ENCODE measurements around the gene ZNF32. TPM values are rescaled to one million over a fixed set of nuclear protein-coding genes. Genes with fewer than 3 reads are reported as not detected.

Gene ZNF32
- total and polyA plus RNA-seq, 10 donors = 26.3 to 68.8 (median 31.9) TPM

DNA sequence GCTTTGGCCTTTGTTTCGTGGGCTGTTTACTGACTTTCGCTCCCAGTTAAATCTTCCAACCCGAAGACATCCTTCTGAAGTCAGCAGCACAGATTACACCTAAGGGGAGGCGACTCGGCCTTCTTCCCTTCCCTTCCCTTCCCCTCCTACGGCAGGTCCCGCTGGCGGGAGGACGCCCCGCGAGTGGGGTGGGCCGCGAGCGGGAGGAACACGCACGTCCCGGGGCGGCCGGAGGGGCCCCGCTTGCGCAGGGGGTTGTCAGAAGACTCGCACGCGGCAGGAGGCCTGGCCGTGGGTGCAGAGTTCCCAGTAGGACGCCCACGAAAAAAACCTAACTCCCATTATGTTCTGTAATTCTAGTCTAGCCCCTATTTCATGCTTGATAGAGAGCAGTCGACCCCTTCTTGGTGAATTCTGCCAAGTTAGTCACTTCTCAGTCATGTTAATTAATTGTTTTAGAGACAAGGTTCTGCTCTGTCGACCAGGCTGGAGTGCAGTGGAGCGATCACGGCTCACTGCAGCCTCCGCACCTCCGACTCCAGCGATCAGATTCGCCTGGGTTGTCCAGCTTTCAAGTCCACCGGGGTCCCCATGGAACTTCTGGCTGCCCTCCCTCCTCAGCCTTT, 19.2 kb upstream of the ZNF32 start:
- no peaks in the 10 kb centered on the region for H3K36me3 ChIP-seq
- 84 to 90% (median 85%) methylated on average over 35 to 36 of the region's 36 CpGs for WGBS, 5 donors
- intact Hi-C loops (cut with DNase I; ENCODE audit: low total_unique reads) = no loop called here
- TF ChIP-seq POLR2AphosphoS5 (IDR thresholded peaks at IDR 0.05) (no peak), POLR2A (IDR thresholded peaks at IDR 0.05) (no peak)
- TF ChIP-seq, protein P1, sequence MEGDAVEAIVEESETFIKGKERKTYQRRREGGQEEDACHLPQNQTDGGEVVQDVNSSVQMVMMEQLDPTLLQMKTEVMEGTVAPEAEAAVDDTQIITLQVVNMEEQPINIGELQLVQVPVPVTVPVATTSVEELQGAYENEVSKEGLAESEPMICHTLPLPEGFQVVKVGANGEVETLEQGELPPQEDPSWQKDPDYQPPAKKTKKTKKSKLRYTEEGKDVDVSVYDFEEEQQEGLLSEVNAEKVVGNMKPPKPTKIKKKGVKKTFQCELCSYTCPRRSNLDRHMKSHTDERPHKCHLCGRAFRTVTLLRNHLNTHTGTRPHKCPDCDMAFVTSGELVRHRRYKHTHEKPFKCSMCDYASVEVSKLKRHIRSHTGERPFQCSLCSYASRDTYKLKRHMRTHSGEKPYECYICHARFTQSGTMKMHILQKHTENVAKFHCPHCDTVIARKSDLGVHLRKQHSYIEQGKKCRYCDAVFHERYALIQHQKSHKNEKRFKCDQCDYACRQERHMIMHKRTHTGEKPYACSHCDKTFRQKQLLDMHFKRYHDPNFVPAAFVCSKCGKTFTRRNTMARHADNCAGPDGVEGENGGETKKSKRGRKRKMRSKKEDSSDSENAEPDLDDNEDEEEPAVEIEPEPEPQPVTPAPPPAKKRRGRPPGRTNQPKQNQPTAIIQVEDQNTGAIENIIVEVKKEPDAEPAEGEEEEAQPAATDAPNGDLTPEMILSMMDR (IDR thresholded peaks at IDR 0.05 in 8 of 11, conservative IDR thresholded peaks at IDR 0.05 in 3 of 11) = no peak
- peaks cover 0 to 9% (median 2%) of the 10 kb centered on the region in 8 donors for H3K9me3 ChIP-seq
- no peak for DNase-seq
- H3K4me3 ChIP-seq = peak overlapping the region in 1 of 8 donors; percentile 46
- H3K27ac ChIP-seq = no peak overlapping the region
- H3K27me3 ChIP-seq (replicated peaks in 1 of 7) = peaks cover 0 to 55% (median 16%) of the 10 kb centered on the region in 7 donors
- H3K4me1 ChIP-seq = peaks cover 0 to 18% (median 10%) of the 10 kb centered on the region in 6 donors

DNA sequence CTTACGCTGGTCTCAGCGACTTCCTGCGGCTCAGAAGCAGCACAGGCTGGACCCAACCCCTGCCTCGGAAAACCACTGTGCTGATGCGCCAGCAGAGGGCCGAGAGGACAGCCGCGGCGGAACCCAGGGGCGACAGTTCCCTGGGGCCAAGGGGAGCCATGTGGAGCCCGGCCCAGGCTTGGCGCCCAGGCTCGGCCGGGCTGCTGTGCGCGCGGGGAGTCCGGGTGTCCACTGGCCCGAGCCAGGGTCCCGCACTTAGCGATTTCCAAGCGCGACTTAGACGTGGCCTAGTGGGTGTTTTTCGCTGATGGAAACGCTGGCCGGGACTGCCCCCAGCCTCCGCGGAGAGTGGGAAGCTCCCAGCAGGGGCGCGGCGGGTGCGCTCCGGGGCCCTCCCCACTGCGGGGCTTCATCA, 18.6 kb upstream of the ZNF32 start:
- 2 to 13% (median 10%) methylated on average over 16 to 35 of the region's 35 CpGs for WGBS, 5 donors
- Histone ChIP-seq H3K9me3 (peaks cover 0 to 13% (median 2%) of the 10 kb centered on the region in 8 donors), H3K36me3 (no peaks in the 10 kb centered on the region), H3K27ac (no peak overlapping the region), H3K4me3 (peak overlapping the region in 2 of 8 donors; percentile 28 to 46), H3K4me1 (peaks cover 0 to 18% (median 10%) of the 10 kb centered on the region in 6 donors), H3K27me3 (replicated peaks in 1 of 7) (peaks cover 0 to 55% (median 16%) of the 10 kb centered on the region in 7 donors)
- intact Hi-C loops (cut with DNase I; ENCODE audit: low total_unique reads) = no loop called here
- TF ChIP-seq, protein P1 (IDR thresholded peaks at IDR 0.05 in 8 of 11, conservative IDR thresholded peaks at IDR 0.05 in 3 of 11) = peak in 7 of 11 experiments; percentile 22 to 42 (median 34)
- TF ChIP-seq POLR2AphosphoS5 (IDR thresholded peaks at IDR 0.05) (no peak), POLR2A (IDR thresholded peaks at IDR 0.05) (no peak)
- no peak for DNase-seq

DNA sequence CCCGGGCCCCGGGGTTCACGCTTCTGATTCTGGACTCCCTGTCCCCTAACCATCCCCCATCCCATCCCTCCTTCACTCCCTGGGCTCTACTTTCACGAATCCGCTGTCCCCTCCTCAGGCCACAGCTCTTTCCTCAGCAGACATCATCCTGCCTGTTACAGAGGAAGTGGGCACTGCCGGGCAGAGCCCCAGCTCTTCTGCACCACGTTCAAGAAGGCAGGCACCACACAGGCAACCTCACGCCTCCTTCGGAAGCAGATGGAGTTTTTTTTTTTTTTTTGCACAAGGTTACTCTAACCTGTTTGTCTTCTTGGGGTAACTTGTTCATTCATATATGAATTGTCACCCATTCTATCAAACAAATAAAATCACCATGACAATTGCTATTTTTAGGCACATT, 17.9 kb upstream of the ZNF32 start:
- no peak for TF ChIP-seq POLR2A (IDR thresholded peaks at IDR 0.05)
- peaks cover 0 to 13% (median 2%) of the 10 kb centered on the region in 8 donors for H3K9me3 ChIP-seq
- no peak overlapping the region for H3K27ac ChIP-seq
- peaks cover 0 to 12% (median 10%) of the 10 kb centered on the region in 6 donors for H3K4me1 ChIP-seq
- intact Hi-C loops (cut with DNase I; ENCODE audit: low total_unique reads) = no loop called here
- WGBS, 5 donors = 35 to 49% (median 46%) methylated on average over 9 of the region's 9 CpGs
- DNase-seq = no peak
- peaks cover 0 to 55% (median 16%) of the 10 kb centered on the region in 7 donors for H3K27me3 ChIP-seq (replicated peaks in 1 of 7)
- no peak overlapping the region for H3K4me3 ChIP-seq
- H3K36me3 ChIP-seq = no peaks in the 10 kb centered on the region

DNA sequence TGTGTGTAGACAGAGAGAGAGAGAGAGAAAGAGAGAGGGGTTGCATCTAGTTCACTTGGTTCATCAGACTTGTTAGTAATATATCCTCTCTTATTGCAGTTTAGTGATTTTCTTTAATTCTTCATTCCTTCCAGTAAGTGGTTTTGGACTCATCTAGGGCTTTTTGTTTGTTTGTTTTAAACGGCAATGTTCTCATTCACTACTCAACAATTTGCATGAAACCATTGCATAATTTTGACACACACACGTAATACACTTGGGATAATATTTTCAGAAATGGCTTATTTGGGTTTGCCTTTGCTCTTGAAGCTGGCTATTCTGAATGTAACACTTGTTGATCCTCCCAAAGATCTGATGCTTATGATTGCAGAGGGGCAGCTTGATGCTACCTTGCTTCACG, 16.4 kb upstream of the ZNF32 start:
- intact Hi-C loops (cut with DNase I; ENCODE audit: low total_unique reads) = no loop called here
- Histone ChIP-seq H3K4me1 (peaks cover 0 to 12% (median 10%) of the 10 kb centered on the region in 6 donors), H3K4me3 (no peak overlapping the region), H3K9me3 (peaks cover 0 to 13% (median 2%) of the 10 kb centered on the region in 8 donors), H3K36me3 (no peaks in the 10 kb centered on the region), H3K27me3 (replicated peaks in 1 of 7) (peaks cover 0 to 43% (median 16%) of the 10 kb centered on the region in 7 donors), H3K27ac (no peak overlapping the region)
- no peak for DNase-seq
- TF ChIP-seq, protein P1 (IDR thresholded peaks at IDR 0.05 in 8 of 11, conservative IDR thresholded peaks at IDR 0.05 in 3 of 11) = no peak
- no peak for TF ChIP-seq POLR2AphosphoS5 (IDR thresholded peaks at IDR 0.05)
- no peak for TF ChIP-seq POLR2A (IDR thresholded peaks at IDR 0.05)
- WGBS, 5 donors = 52 to 69% (median 64%) methylated on average over 3 of the region's 3 CpGs

Data from spleen (tissue), 11 donors.